ENCODE data around the gene RAB3GAP1. TPM values are rescaled to one million over a fixed set of nuclear protein-coding genes. Genes with fewer than 3 reads are reported as not detected.

Gene RAB3GAP1
- total RNA-seq, 1 donor from 2014 or later = 49.3 TPM

DNA sequence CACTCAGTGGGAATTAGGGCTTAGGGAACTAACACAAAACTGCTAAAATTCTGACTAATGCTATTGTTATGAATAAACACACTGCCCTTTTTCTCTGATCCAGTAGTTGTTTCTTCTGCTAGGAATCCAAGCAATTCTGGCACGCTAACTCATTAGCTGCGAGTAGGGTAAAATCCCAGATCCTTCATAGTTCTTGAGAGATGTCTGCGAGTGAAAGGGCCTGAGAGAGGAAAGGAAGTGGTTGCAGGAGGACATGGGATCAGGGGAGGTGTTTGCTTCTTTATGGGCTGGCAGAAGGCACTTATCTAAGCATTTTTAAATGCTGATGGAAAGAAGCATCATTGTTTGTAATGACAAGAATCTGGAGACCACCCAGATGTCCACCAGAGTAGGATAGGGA is 14.3 kb upstream of the RAB3GAP1 start:
- no peak for TF ChIP-seq CTCF (IDR thresholded peaks at IDR 0.05; ENCODE audit: insufficient read depth, low read depth, low read length)
- TF ChIP-seq EZH2 (IDR thresholded peaks at IDR 0.05; ENCODE audit: insufficient read depth, low read length) = no peak
- Histone ChIP-seq H3K4me3 (ENCODE audit: insufficient read depth, low read depth, low read length) (no peak overlapping the region), H3K4me2 (ENCODE audit: low read length) (no peak overlapping the region), H3K36me3 (ENCODE audit: insufficient read depth, low read length) (no peaks in the 10 kb centered on the region), H3K9ac (ENCODE audit: low read length) (no peak overlapping the region), H4K20me1 (ENCODE audit: insufficient read depth, low read length) (no peaks in the 10 kb centered on the region), H3K9me3 (ENCODE audit: insufficient read depth, low read depth, low read length) (no peaks in the 10 kb centered on the region), H3K79me2 (ENCODE audit: insufficient read depth, low read length) (no peaks in the 10 kb centered on the region), H2AFZ (ENCODE audit: low read depth, low read length) (no peak overlapping the region), H3K27ac (ENCODE audit: low read depth, low read length) (no peak overlapping the region), H3K27me3 (ENCODE audit: insufficient read depth, low read length) (no peaks in the 10 kb centered on the region), H3K4me1 (ENCODE audit: insufficient read depth, low read length) (no peaks in the 10 kb centered on the region)
- Mint-ChIP-seq H3K4me3 (ENCODE audit: unreplicated experiment) (no peak overlapping the region), H3K27ac (ENCODE audit: unreplicated experiment) (no peak overlapping the region), H3K36me3 (ENCODE audit: low read depth, unreplicated experiment) (no peaks in the 10 kb centered on the region), H3K27me3 (ENCODE audit: low read depth, unreplicated experiment) (peaks cover 2% of the 10 kb centered on the region), H3K4me1 (ENCODE audit: low read depth, unreplicated experiment) (peaks cover 4% of the 10 kb centered on the region), H3K9me3 (ENCODE audit: unreplicated experiment) (no peaks in the 10 kb centered on the region)
- no peak for DNase-seq (ENCODE audit: low read depth)
- no peak for FAIRE-seq

- H3K4me3 Mint-ChIP-seq (ENCODE audit: unreplicated experiment) = no peak overlapping the region
- no peaks in the 10 kb centered on the region for H3K9me3 ChIP-seq (ENCODE audit: insufficient read depth, low read depth, low read length)
- H3K4me1 ChIP-seq (ENCODE audit: insufficient read depth, low read length) = no peaks in the 10 kb centered on the region
- no peak overlapping the region for H3K9ac ChIP-seq (ENCODE audit: low read length)
- TF ChIP-seq EZH2 (IDR thresholded peaks at IDR 0.05; ENCODE audit: insufficient read depth, low read length) (no peak), CTCF (IDR thresholded peaks at IDR 0.05; ENCODE audit: insufficient read depth, low read depth, low read length) (peak; percentile 35)
- no peak overlapping the region for H3K4me3 ChIP-seq (ENCODE audit: insufficient read depth, low read depth, low read length)
- H3K9me3 Mint-ChIP-seq (ENCODE audit: unreplicated experiment) = no peaks in the 10 kb centered on the region
- H3K27ac ChIP-seq (ENCODE audit: low read depth, low read length) = no peak overlapping the region
- H2AFZ ChIP-seq (ENCODE audit: low read depth, low read length) = no peak overlapping the region
- no peaks in the 10 kb centered on the region for H3K4me1 Mint-ChIP-seq (ENCODE audit: low read depth, unreplicated experiment)
- no peak for FAIRE-seq
- peaks cover 8% of the 10 kb centered on the region for H3K27me3 ChIP-seq (ENCODE audit: insufficient read depth, low read length)
- H3K27me3 Mint-ChIP-seq (ENCODE audit: low read depth, unreplicated experiment) = peaks cover 2% of the 10 kb centered on the region
- no peaks in the 10 kb centered on the region for H3K36me3 Mint-ChIP-seq (ENCODE audit: low read depth, unreplicated experiment)
- H3K27ac Mint-ChIP-seq (ENCODE audit: unreplicated experiment) = no peak overlapping the region
- no peaks in the 10 kb centered on the region for H3K79me2 ChIP-seq (ENCODE audit: insufficient read depth, low read length)
- no peaks in the 10 kb centered on the region for H4K20me1 ChIP-seq (ENCODE audit: insufficient read depth, low read length)
- H3K4me2 ChIP-seq (ENCODE audit: low read length) = no peak overlapping the region
- no peak for DNase-seq (ENCODE audit: low read depth)
- H3K36me3 ChIP-seq (ENCODE audit: insufficient read depth, low read length) = no peaks in the 10 kb centered on the region
Measured at GRCh38 chr2:135043345-135043744, 8.7 kb upstream of the RAB3GAP1 start.

DNA sequence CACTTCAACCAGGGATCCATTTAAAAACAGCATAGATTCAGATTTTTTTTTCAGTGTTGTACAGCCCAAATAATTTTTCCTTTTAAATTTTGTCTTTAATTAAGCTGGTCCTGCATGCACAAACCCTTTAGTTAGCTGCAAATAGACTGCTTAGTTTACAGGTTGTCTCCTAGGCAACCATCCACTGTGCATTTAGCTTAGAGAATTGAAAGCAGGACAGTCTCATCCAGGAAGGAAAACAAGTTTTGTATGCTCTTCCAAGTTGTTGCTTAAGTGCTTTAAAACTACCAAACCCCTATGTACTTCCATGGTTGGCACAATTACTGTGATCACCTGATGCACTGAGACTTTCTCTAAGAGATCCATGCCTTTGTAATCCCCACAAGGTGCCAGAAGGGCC is 4.8 kb upstream of the RAB3GAP1 start, which contains the start of gene MAP3K19:
Gene MAP3K19 (minus strand): TSS at position 148 of the 400 bp plus-strand sequence. CDS start 22,800 bp downstream, outside the sequence.
- Histone ChIP-seq H3K4me2 (ENCODE audit: low read length) (no peak within 1 kb of the TSS), H3K4me3 (ENCODE audit: insufficient read depth, low read depth, low read length) (no peak within 1 kb of the TSS), H4K20me1 (ENCODE audit: insufficient read depth, low read length) (no peaks in the 10 kb centered on the region), H3K36me3 (ENCODE audit: insufficient read depth, low read length) (no peaks in the 10 kb centered on the region), H3K9me3 (ENCODE audit: insufficient read depth, low read depth, low read length) (no peaks in the 10 kb centered on the region), H3K79me2 (ENCODE audit: insufficient read depth, low read length) (peaks cover 2% of the 10 kb centered on the region), H3K9ac (ENCODE audit: low read length) (no peak within 1 kb of the TSS), H3K4me1 (ENCODE audit: insufficient read depth, low read length) (no peaks in the 10 kb centered on the region), H3K27ac (ENCODE audit: low read depth, low read length) (no peak within 1 kb of the TSS), H3K27me3 (ENCODE audit: insufficient read depth, low read length) (peaks cover 8% of the 10 kb centered on the region), H2AFZ (ENCODE audit: low read depth, low read length) (no peak within 1 kb of the TSS)
- no peaks in the 10 kb centered on the region for H3K9me3 Mint-ChIP-seq (ENCODE audit: unreplicated experiment)
- no peak within 1 kb of the TSS for H3K4me3 Mint-ChIP-seq (ENCODE audit: unreplicated experiment)
- no peaks in the 10 kb centered on the region for H3K27me3 Mint-ChIP-seq (ENCODE audit: low read depth, unreplicated experiment)
- TF ChIP-seq CTCF (IDR thresholded peaks at IDR 0.05; ENCODE audit: insufficient read depth, low read depth, low read length) (no peak), EZH2 (IDR thresholded peaks at IDR 0.05; ENCODE audit: insufficient read depth, low read length) (no peak)
- no peaks in the 10 kb centered on the region for H3K36me3 Mint-ChIP-seq (ENCODE audit: low read depth, unreplicated experiment)
- no peaks in the 10 kb centered on the region for H3K4me1 Mint-ChIP-seq (ENCODE audit: low read depth, unreplicated experiment)
- no peak for DNase-seq (ENCODE audit: low read depth)
- no peak within 1 kb of the TSS for H3K27ac Mint-ChIP-seq (ENCODE audit: unreplicated experiment)
- FAIRE-seq = no peak
